Central memory CD4-positive, alpha-beta T cell (primary cell): ENCODE results near the gene ECD.

ENCODE experiments used
- DNase-seq: peaks from one replicate; pipeline ENCODE4 v3.0.0; 2022
- total RNA-seq, 3 experiments: gene quantifications; one replicate each; lab custom pipeline; 2026; lab: John Stamatoyannopoulos, UW

The ECD gene
- total RNA-seq, result 40.9 to 86.0 (median 72.7) reads per million in 3 experiments

- peak; percentile 91 for DNase-seq
Observed at GRCh38 chr10:73167783-73168464, at the start of gene ECD, which contains the start of gene FAM149B1. ECD (minus strand) TSS chr10:73168008; CDS start chr10:73163937, 4,071 bp downstream. FAM149B1 (plus strand) TSS chr10:73168119; CDS start chr10:73168340, 221 bp downstream.

- no peak for DNase-seq
Observed at GRCh38 chr10:73215749-73216148, 47.9 kb upstream of the ECD start.

GRCh38 chr10:73211106-73211811, 43.5 kb upstream of the ECD start:
- no peak for DNase-seq

- DNase-seq, result no peak
Observed at GRCh38 chr10:73210395-73211105, 42.7 kb upstream of the ECD start.

GRCh38 chr10:73209705-73210104, 41.9 kb upstream of the ECD start:
- no peak for DNase-seq

GRCh38 chr10:73207883-73208282, 40.1 kb upstream of the ECD start:
- DNase-seq, result no peak

- no peak for DNase-seq
Observed at GRCh38 chr10:73206385-73206784, 38.6 kb upstream of the ECD start.

- DNase-seq, result no peak
Observed at GRCh38 chr10:73205890-73206289, 38.1 kb upstream of the ECD start.

GRCh38 chr10:73205081-73205480, 37.3 kb upstream of the ECD start:
- no peak for DNase-seq

GRCh38 chr10:73190188-73190587, 22.4 kb upstream of the ECD start:
- no peak for DNase-seq

GRCh38 chr10:73186266-73186665, 18.5 kb upstream of the ECD start:
- no peak for DNase-seq

- DNase-seq, result no peak
Observed at GRCh38 chr10:73183667-73184281, 16.0 kb upstream of the ECD start.

- no peak for DNase-seq
Observed at GRCh38 chr10:73182568-73182967, 14.8 kb upstream of the ECD start.

GRCh38 chr10:73174148-73174925, 6.5 kb upstream of the ECD start:
- DNase-seq, result no peak

- no peak for DNase-seq
Observed at GRCh38 chr10:73172867-73173266, 5.1 kb upstream of the ECD start.

GRCh38 chr10:73169320-73169719, 1.5 kb upstream of the ECD start:
- DNase-seq, result no peak

- no peak for DNase-seq
Observed at GRCh38 chr10:73168465-73168803, 626 bp upstream of the ECD start.

- DNase-seq, result no peak
Observed at GRCh38 chr10:73167458-73167782, 388 bp downstream of the ECD start.

- no peak for DNase-seq
Observed at GRCh38 chr10:73166972-73167371, 836 bp downstream of the ECD start.

- no peak for DNase-seq
Observed at GRCh38 chr10:73163096-73163495, 4.7 kb downstream of the ECD start.

- DNase-seq, result no peak
Observed at GRCh38 chr10:73161662-73162061, 6.1 kb downstream of the ECD start.

GRCh38 chr10:73161079-73161478, 6.7 kb downstream of the ECD start:
- no peak for DNase-seq
